GM18907 (cell line): ENCODE results near the gene PPP1R9B.

Experiments used
- ATAC-seq: cut with Tn5 transposase; IDR thresholded peaks from one replicate; pipeline ENCODE4 v1.9.1; 2021; ENCODE audit warnings: mild to moderate bottlenecking, moderate library complexity; ENCODE audit not compliant: unreplicated experiment

PPP1R9B gene

GRCh38 chr17:50175035-50175807 lies 24.7 kb upstream of the PPP1R9B start:
- no peak for ATAC-seq

- ATAC-seq, result no peak
Measured at GRCh38 chr17:50174444-50174843, 24.0 kb upstream of the PPP1R9B start.

GRCh38 chr17:50173335-50173941 lies 23.0 kb upstream of the PPP1R9B start:
- no peak for ATAC-seq

- no peak for ATAC-seq
Measured at GRCh38 chr17:50172936-50173334, 22.5 kb upstream of the PPP1R9B start.

- ATAC-seq, result no peak
Measured at GRCh38 chr17:50172130-50172529, 21.7 kb upstream of the PPP1R9B start.

GRCh38 chr17:50171371-50172071 lies 21.0 kb upstream of the PPP1R9B start:
- ATAC-seq, result no peak

GRCh38 chr17:50170662-50171370 lies 20.3 kb upstream of the PPP1R9B start:
- peak; percentile 72 for ATAC-seq

- no peak for ATAC-seq
Measured at GRCh38 chr17:50169881-50170459, 19.5 kb upstream of the PPP1R9B start.

- no peak for ATAC-seq
Measured at GRCh38 chr17:50169121-50169764, 18.8 kb upstream of the PPP1R9B start.

GRCh38 chr17:50168319-50168718 lies 17.8 kb upstream of the PPP1R9B start:
- no peak for ATAC-seq

GRCh38 chr17:50167371-50167770 lies 16.9 kb upstream of the PPP1R9B start:
- no peak for ATAC-seq

- ATAC-seq, result no peak
Measured at GRCh38 chr17:50166518-50167181, 16.2 kb upstream of the PPP1R9B start.

- ATAC-seq, result no peak
Measured at GRCh38 chr17:50165867-50166517, 15.5 kb upstream of the PPP1R9B start, which contains the start of gene SGCA. Gene SGCA (plus strand): TSS chr17:50166005. CDS start chr17:50166041, 36 bp downstream.

- ATAC-seq, result no peak
Measured at GRCh38 chr17:50165466-50165865, 15.0 kb upstream of the PPP1R9B start.

- ATAC-seq, result no peak
Measured at GRCh38 chr17:50165066-50165465, 14.6 kb upstream of the PPP1R9B start.

- no peak for ATAC-seq
Measured at GRCh38 chr17:50164697-50164988, 14.2 kb upstream of the PPP1R9B start.

- ATAC-seq, result no peak
Measured at GRCh38 chr17:50163843-50164696, 13.6 kb upstream of the PPP1R9B start.

GRCh38 chr17:50162466-50163254 lies 12.2 kb upstream of the PPP1R9B start:
- ATAC-seq, result no peak
